Stimulated activated CD4-positive, alpha-beta T cell treated with anti-CD3 and anti-CD28 coated beads, Interleukin-2, amount 100 ng/mL, for 48 hours (primary cell): ENCODE data around the gene OBP2A.
"Not testable (repeated sequence)": the region's sequence is repeated elsewhere in the genome, so short reads cannot be mapped to it uniquely, and the experiment has no call there.

Experiments
- DNase-seq, 2 donors: peaks; one replicate each; pipeline ENCODE4 v3.0.0-alpha.2; 2020

The OBP2A gene, protein sequence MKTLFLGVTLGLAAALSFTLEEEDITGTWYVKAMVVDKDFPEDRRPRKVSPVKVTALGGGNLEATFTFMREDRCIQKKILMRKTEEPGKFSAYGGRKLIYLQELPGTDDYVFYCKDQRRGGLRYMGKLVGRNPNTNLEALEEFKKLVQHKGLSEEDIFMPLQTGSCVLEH

DNA sequence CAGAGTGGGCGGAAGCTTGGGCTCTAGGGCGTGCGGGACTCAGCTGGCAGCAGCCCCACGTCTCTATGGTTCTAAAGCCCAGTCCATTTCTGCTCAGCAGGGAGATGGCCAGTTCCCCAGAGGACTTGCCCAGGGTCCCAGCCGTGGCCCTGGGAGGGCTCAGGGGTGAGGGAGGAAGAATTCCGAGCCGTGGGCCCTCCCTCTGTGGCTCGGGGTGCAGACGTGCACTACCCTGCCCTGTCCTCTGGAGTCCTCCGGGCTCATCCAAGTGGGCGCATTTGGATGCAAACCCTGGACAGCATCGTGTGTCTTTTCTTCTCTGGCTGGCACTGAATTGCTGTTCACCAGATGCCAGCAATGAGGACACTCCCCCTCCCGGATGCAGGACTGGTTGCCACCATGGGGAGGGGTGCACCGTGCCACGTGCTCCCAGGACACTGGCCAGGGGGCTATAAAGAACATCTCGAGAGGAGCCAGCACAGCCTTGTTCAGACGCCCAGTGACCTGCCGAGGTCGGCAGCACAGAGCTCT, at the start of gene OBP2A:
OBP2A (plus strand) TSS at position 481 of the 531 bp plus-strand sequence. CDS start 55 bp downstream, outside the sequence.
- DNase-seq: not testable (repeated sequence)

DNA sequence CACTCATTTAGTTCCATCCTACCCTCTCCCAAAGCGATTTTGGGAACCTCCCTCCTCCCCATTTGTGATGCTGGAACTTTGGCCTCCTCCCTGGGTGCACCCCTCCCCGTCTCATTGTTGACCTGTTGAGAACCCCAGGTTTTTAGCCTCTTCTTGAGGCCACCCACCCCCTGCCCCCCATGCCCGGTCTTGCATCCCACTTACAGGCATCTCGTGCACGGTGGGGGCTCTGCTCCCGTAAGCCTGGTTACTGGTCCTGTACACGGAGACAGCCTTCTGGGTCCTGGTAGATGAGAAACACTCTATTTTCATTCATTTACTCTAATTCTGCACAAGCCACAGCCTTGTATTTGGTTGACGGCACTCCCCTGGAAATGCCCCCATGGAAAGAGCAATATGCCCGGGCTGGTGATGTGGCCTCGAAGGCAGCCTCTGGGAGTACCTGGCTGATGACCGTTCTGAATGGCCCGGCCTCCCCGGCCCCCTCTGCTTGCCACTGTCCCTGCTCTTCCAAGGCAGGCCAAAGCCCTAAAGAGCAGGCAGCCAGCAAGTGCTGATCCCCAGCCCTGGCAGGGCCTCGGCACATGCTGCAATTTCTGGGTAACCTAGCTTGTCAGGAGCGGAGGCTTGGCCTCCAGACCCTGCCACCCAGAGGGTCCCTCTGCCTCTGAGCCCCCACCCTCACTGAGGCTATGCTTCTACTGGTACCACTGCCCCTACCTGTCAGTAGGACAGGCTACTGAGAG, 47.4 kb upstream of the OBP2A start:
- no peak for DNase-seq

DNA sequence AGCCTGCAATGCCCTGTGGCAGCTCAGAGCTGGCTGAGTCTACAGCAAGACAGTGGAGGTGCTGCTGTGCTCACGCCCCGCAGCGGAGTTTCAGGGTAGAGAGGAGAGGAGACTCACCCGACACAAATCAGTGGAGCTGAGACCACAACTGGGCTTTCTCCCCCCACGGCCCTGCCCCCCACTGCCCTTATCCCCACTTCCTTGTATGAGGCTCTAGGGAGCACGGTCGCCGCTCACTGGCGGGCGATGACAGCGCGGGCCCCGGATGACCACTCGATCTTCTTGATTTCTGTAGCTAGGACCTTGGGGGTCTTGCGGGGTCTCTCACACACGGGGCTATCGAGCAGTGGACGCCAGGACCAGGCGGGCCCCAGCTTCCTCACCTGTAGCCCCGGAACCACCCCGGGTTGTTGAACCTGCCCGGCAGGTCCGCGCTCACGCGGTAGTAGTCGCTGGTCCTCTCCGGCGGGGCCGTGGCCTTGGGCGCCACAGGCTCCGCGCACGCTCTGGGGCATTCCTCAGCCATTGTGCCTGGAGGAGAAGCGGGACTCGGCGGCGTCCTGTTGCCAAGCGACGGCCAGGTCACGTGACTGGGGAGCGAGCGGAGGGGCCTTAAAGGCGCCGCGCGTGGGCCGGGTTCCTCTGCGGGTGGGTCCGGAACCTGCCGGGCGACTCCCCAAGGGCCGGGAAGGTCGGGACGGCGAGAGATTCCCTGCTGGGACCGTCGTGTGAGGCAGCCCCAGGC, 46.4 kb upstream of the OBP2A start:
- DNase-seq: peak; percentile 86 to 91

DNA sequence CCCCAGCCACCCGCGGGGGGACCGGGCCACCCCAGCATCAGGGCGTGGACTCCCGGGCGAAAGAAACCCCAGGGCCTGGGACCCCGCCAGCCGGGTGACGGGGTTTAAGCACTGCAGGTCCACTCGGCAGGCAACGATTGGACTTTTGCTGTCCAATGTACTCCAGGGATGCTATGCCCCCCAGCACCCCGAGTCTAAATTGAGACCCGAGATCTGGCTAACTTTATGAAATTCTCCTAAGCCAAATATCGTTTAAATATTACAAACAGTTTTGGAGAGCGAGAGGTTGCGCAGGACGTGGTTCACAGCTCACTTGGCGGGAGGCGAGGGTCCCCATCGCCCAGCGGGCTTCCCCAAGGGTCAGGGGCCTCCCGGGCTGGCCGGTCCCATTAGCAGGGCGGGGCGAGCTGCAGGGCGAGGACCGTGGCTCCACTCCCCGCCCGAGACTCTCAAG, 45.8 kb upstream of the OBP2A start:
- no peak for DNase-seq

DNA sequence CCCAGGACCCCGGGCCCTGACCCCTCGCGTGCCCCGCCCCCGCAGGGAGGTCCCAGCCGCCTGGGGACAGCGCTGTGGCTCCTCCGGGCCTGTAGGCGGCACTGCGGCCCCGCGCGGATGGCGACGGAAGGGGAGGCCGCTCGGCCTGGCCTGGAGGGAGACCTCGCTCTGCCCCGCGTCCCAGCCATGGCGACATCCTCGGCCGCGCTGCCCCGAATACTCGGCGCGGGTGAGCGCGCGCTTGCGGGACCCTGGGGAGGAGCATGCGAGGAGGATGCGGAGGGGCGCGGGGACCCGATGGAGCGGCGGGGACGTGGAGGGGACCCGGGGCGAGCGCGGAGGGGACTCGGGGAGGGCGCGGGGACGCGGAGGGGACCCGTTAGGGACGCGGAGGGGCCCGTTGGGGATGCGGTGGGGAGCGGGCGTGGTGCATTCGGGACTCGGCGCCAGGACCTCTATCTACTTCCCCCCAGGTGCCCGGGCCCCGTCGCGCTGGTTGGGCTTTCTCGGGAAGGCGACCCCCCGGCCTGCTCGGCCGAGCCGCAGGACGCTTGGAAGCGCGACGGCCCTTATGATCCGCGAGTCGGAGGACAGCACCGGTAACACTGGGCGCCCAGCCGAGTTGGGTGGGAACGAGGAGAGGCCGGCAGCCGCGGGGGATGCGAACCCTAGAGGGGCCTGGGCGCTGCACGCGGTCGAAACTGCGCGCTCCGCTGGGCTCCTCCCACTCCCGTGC, 45.2 kb upstream of the OBP2A start, which contains the start of gene MRPS2:
MRPS2 (plus strand) TSS at position 158 of the 736 bp plus-strand sequence; CDS start at position 187, 29 bp downstream.
- peak; percentile 76 to 82 for DNase-seq

DNA sequence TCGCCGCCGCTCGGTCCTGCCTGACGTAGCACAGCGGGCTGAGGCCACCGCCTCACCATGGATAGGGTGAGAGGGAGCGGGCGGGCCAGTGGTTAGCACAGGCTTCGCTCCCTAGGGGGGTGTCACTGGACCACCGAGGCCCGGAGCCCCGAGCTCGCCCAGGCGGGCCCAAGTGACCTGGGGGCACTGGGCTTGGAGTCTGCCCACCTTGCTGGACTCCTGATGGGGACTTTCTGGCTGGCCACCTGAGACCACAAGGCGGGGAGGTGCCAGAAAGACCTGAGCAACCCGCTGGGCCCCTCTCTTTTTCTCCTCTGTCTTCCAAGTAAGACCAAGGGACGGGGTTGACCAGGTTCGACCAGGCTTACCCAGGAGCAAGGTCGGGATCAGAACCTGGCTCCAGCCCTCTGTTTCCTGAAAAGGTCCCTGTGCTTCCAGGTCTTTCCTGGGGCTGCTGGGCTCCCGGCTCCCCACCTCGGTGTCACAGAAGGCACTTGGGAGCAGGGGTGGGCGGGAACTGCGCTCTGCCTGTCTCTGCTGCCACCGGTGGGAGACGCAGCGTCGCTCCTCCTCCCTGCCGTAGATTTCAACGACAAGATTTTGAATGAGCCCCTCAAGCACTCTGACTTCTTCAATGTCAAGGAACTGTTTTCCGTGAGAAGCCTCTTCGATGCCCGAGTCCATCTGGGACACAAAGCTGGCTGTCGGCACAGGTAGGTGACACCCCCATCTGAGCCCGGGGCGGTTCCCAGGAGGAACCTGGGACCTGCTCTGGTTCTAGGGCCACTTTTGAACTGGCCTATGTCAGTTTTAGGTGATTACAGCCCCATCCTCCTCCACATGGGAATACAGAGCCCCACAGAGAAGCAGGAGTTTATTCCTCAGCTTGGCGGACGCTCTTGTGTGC, 44.4 kb upstream of the OBP2A start:
- no peak for DNase-seq

DNA sequence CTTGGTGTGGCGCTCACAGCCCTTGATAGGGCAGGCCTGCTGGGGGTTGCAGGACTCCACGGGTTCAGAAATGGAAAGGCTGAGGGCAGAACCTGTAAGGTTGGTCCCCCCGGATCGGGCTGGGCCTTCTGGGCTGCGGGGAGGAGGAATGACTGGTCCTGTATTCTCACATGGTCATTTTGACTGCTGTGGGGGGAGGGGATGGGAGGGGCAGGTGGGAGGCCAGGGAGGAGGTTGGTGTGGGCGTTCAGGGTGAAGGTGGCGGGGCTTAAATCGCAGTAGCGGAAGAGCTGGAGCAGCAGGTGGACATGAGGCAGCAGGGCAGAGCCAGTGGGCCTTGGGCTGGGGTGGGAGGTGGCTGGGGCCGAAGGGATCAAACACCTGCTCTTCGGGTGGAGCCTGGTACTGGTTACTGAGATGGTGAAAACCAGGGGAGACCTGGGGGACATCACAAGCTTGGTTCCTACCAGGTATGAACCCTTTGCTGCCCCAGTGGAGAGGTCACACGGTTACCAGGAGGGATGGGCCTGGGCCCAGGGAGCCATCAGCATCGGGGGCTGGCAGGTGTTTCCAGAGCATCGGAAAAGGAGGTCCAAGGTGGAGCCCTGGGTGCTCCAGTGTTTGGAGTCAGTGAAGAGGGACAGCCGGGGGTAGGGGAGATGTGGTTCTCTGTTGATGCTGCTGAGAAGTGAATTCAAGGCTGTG, 43.6 kb upstream of the OBP2A start:
- DNase-seq: no peak

DNA sequence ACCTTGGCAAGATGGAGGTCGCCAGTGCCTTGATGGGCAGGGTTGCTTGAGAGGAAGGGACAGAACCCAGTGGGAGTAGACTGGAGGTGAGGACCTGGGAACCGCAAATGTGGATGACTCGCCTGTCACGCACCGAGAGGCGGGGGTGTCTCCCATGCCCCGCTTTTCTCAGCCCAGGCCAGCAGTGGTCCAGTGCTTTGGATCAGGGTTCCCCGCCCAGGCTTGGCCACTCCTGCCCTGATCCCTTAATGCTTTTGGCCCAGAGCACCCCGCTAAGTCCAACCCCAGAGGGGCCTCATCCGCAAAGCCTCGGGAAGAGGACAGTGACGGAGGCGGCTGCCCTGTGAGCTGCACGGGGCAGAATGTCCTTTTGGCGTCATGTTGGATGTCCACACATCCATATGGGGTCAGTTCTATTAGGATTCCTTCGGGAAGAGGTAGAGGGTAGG, 43.0 kb upstream of the OBP2A start:
- DNase-seq: no peak

DNA sequence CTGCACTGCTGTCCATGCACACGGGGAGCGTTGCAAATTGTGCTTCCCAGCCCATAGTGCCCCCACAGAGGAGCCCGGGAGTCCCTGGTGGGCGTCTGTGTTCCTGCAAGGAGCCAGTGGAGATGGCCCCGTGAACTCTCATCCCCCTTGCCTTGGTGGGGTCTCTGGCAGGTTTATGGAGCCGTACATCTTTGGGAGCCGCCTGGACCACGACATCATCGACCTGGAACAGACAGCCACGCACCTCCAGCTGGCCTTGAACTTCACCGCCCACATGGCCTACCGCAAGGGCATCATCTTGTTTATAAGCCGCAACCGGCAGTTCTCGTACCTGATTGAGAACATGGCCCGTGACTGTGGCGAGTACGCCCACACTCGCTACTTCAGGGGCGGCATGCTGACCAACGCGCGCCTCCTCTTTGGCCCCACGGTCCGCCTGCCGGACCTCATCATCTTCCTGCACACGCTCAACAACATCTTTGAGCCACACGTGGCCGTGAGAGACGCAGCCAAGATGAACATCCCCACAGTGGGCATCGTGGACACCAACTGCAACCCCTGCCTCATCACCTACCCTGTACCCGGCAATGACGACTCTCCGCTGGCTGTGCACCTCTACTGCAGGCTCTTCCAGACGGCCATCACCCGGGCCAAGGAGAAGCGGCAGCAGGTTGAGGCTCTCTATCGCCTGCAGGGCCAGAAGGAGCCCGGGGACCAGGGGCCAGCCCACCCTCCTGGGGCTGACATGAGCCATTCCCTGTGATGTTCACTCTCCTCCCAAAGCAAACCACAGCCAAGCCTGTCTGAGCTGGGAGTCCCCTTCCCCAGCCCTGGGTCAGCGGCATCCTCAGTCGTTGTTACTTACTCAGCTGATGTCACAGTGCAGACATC, 42.3 kb upstream of the OBP2A start:
- no peak for DNase-seq

DNA sequence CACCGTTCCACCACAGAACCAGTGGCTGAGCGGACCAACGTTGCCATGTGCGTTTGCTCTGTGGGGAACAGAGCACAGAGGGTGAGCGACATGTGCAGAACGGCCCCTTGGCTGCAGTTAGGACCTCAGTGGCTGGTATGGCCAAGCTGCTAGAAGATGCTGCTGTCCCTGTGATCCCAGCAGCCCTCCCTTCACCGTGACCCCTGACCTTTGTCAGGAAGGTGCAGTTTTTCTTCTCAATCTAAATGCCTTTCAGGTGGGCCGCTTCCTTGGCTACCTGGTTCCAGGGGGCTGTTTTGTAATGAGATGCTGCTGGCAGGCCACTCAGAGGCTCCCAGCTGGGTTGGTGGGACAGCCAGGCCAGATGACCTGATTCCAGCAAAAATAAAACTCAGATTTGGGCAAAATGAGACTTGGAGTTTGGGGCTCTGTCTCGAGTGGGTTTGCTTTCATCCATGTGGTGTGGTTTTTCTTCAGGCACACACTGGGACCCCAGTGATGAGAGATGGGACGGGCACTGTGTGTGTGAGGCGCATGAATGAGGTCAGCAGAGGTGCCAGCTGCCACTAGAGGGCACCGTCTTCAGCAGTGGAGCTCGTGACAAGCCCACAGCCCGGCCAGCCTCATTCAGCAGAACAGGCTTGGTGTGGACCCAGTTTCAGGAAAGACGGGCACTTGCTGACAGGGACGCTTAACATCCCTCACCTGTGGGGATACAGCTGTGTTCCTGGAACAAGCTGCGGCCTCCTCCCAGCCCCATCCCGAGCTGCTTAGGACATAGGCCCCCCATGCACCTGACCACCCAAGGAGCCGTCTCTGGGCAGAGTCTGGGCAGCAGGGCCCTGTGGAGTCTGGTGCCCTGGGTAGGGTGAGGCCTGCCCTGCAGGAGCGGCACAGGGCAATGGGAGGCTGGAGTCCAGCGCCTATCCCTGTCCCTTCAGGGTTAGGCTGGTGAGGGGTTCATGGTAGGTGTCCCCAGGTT, 41.4 kb upstream of the OBP2A start:
- DNase-seq: peak; percentile 53 to 56

DNA sequence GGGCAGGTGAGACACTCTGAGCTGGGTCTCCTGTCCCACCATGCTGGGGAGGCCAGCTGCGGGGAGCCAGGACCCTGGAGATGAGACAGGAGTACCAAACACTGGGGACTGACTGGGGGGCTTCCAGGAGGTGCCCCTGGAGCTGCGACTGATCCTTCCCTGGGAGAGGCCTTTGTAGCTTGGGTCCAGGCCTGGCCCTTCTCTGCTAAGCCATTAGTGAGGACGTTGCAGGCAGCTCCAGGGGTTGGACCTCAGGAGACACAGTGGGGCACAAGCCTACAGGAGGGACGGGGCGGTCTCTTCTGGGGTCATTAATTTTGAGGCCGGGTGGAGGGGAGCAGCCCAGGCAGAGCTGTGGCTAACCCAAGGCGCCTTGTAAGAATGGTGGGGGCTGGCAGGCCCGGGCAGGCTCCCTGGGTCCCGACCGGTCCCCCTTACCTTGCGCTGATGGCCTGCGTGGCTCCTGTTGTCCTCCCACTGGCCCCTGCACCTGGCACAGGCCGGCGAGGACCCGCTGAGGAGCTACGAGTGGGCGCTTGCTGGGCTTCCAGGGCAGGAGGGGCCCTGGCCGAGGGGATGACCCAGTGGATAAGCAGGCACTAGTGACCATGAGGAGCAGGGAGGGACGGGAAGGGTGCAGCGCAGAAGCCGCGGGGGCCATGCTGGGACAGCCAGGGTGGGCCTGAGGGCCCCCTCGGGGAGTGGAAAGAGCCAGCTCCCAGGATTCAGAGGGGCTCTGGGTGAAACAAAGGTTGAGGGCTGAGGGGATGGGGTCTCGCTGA, 40.3 kb upstream of the OBP2A start:
- DNase-seq: no peak

DNA sequence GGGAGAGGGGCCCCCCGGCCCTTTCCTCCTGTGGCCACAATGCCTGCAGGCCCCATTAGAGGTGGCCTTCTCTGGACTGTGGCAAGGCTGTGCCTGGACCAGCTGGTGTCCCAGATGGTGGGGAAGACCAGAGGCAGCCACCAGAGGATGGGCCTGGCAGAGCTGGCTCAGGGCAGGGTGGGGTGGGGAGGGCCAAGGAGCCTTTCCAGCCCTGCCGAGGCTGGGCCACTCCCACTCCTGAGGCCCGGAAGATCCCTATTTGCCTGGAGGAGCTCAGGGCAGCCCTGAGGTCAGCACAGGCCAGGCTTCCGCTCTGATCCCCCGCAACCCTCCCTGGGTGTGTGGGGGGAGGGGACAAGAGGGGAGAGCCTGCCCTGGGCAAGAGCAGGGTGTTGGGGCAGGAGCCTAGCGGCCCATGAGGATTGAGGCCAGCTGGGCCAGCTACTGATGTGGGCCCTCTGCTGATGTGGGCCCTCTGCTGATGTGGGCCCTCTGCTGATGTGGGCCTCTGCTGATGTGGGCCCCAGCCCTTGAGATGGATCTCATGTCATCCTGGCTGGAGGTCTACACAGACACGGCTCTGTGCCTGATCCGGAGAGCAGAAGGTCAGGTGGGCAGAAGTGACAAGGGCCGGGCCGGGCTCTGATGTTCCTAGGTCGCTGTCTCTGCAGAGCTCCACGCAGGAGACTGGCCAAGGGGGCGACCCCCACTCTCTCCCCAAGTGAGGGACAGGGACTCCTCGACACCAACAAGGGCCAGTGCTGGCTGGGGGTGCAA, 39.4 kb upstream of the OBP2A start:
- DNase-seq: no peak

DNA sequence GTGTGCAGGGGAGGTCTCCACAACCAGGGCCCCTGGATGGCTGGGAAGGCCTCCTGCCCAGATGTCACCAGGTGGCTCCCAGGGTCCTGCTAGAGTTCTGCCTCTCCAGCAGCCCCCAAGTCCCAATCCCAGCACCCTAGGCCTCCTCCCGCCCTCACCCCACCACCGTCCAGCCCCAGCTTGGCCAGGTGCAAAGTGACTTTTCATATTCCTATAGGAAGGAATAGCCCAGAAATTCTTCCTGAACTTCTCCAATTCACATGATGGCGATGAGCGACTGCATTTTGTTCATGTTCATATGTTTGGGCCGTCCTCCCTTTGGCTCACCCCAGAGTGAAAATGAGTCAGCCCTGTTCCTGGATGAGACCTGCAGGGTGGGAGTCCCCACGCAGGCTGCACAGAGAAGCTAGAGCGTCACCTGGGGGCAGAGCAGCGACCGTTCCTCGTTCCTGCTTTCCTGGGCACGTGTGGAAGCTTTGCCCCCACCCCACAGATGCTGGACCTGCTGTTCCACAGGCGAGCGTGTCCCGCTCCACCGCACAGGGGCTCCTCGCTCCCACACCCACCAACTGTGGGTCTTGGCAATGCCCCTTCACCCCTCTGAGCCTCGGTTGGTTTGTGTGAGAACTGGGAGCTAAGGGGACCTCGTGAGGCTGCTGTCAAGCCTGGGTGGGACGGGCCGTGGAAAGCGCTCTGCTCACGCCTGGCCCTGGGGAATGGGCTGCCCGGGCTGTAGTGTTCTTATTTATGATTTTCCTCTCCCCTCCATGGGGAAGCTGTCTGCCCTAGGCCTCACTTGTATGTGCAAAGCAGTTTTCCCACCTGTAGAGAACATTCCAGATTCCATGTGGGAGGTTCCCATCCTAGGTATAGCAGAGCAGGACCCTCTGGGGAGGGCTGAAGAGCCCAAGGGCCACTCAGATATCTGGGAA, 38.6 kb upstream of the OBP2A start:
- no peak for DNase-seq

DNA sequence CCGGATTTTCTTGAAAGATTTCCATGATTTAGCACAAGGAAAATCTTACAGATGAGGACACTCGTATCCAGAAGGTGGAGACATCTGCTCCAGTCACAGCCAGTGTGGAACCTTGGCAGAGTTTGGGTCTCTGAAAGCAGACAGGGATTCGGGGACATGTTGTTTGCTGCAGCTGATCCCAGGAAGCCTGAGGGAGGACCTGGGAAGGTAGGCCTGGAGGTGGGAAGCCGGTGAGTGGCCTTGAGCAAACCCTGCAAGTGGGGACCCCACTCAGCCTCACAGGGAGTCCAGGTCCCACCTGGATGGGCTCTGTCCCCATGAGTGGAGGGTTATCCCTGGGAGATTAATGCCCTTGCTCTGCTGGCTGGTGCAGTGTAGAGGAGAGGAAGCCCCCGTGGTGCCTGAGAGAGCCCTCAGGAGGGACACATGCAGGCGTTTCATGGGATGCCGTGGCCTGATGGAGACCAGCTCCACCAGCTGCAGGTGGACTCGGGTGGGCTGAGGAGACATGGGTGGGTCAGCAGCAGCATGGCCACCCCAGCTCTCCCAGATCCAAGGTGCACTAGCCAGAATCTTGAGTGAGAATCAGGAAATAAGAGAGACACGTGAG, 37.6 kb upstream of the OBP2A start:
- DNase-seq: no peak

DNA sequence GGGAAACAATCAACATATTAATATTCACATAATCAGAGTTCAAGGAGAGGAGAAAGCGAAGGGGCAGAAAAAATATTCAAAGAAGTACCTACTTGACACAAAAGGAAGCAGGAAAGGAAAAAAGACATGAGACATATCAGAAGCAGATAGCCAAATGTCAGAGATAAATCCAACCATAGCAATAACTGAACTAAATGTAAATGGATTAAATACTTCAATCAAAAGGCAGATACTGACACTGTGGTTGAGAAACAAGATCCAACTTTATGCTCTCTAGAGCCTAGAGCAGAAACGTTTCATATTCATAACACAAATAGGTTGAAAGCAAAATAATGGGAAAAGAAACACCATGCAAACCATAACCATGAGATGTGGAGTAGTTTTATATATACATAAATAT, 36.5 kb upstream of the OBP2A start:
- no peak for DNase-seq
